ENCODE results near the gene CRYGN.

Gene CRYGN

GRCh38 chr7:151389096-151389767 lies 50.7 kb downstream of the CRYGN start:
- Histone ChIP-seq H3K27ac (ENCODE audit: low read length) (no peak overlapping the region), H3K4me2 (ENCODE audit: insufficient read depth, low read length) (no peak overlapping the region), H3K79me2 (ENCODE audit: insufficient read depth, low read length) (no peaks in the 10 kb centered on the region), H3K27me3 (ENCODE audit: insufficient read depth, low read length, poor library complexity) (no peaks in the 10 kb centered on the region), H3K9me3 (ENCODE audit: insufficient read depth, low read length, severe bottlenecking) (no peaks in the 10 kb centered on the region), H4K20me1 (ENCODE audit: insufficient read depth, low read length) (no peaks in the 10 kb centered on the region), H3K4me1 (ENCODE audit: insufficient read depth, low read length) (no peaks in the 10 kb centered on the region), H2AFZ (ENCODE audit: low read depth, low read length) (no peak overlapping the region), H3K9ac (ENCODE audit: low read depth, low read length) (no peak overlapping the region), H3K4me3 (ENCODE audit: low read depth in 1 of 2, low read length in 2 of 2) (no peak overlapping the region), H3K36me3 (ENCODE audit: insufficient read depth, low read length) (peaks cover 12% of the 10 kb centered on the region; the same call in 1 of the 2 replicates)
- DNase-seq (no peak), ATAC-seq (ENCODE audit: insufficient read depth, low read depth) (no peak)
- TF ChIP-seq EZH2 (IDR thresholded peaks at IDR 0.05; ENCODE audit: borderline replicate concordance, low read depth, low read length, severe bottlenecking): no peak
- no peak for TF ChIP-seq CTCF (IDR thresholded peaks at IDR 0.05; ENCODE audit: borderline replicate concordance, extremely low read depth, low read length, poor library complexity, severe bottlenecking)

DNA sequence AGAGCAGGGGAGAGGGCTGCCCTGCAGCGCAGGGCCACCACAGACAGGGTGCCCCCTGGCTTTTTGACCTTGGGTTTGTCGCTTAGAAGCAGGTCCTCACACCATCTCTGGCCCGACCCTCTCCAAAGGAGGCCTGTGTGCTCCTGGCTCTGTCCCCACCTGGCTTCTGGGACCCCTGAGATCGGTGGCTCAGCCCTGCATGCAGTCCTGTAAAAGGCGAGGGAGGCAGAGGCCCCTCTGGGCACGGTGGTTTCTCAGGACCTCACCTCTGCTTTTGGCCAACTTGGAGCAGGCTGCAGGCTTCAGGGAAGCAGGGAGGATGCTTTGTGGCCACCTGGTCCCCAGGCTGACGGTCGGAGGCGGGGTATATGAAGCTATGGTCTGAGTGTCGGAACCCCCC lies 51.5 kb downstream of the CRYGN start:
- no peaks in the 10 kb centered on the region for H3K79me2 ChIP-seq (ENCODE audit: insufficient read depth, low read length)
- TF ChIP-seq EZH2 (IDR thresholded peaks at IDR 0.05; ENCODE audit: borderline replicate concordance, low read depth, low read length, severe bottlenecking): no peak
- no peak for TF ChIP-seq CTCF (IDR thresholded peaks at IDR 0.05; ENCODE audit: borderline replicate concordance, extremely low read depth, low read length, poor library complexity, severe bottlenecking)

DNA sequence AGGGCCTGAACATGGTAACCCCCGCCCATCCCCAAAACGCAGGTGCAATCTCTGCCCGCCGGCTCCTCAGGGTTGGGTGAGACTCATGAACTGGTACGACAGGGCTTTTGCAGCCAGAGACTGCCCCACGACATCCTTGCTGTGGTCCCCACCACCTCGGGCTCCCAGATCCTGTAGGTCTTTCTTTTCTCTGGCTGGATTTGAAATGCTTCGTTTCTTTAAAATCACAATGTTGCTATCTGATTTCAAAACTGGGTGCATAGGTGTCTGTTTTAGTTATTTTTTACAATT lies 52.0 kb downstream of the CRYGN start:
- Histone ChIP-seq H3K27ac (ENCODE audit: low read length) (no peak overlapping the region), H3K36me3 (ENCODE audit: insufficient read depth, low read length) (peaks cover 9% of the 10 kb centered on the region; the same call in 1 of the 2 replicates), H4K20me1 (ENCODE audit: insufficient read depth, low read length) (no peaks in the 10 kb centered on the region), H3K27me3 (ENCODE audit: insufficient read depth, low read length, poor library complexity) (no peaks in the 10 kb centered on the region), H2AFZ (ENCODE audit: low read depth, low read length) (no peak overlapping the region), H3K4me2 (ENCODE audit: insufficient read depth, low read length) (no peak overlapping the region), H3K9me3 (ENCODE audit: insufficient read depth, low read length, severe bottlenecking) (no peaks in the 10 kb centered on the region), H3K4me3 (ENCODE audit: low read depth in 1 of 2, low read length in 2 of 2) (no peak overlapping the region), H3K79me2 (ENCODE audit: insufficient read depth, low read length) (no peaks in the 10 kb centered on the region), H3K9ac (ENCODE audit: low read depth, low read length) (no peak overlapping the region), H3K4me1 (ENCODE audit: insufficient read depth, low read length) (no peaks in the 10 kb centered on the region)
- ATAC-seq (ENCODE audit: insufficient read depth, low read depth) (no peak; the same call in 2 of the 3 replicates), DNase-seq (no peak)
- TF ChIP-seq EZH2 (IDR thresholded peaks at IDR 0.05; ENCODE audit: borderline replicate concordance, low read depth, low read length, severe bottlenecking) (no peak), CTCF (IDR thresholded peaks at IDR 0.05; ENCODE audit: borderline replicate concordance, extremely low read depth, low read length, poor library complexity, severe bottlenecking) (no peak)

More for the DNA sequence above, 51.5 kb downstream of the CRYGN start:
- H3K4me2 ChIP-seq (ENCODE audit: insufficient read depth, low read length): no peak overlapping the region
- H2AFZ ChIP-seq (ENCODE audit: low read depth, low read length): no peak overlapping the region
- no peak overlapping the region for H3K4me3 ChIP-seq (ENCODE audit: low read depth in 1 of 2, low read length in 2 of 2)
- H3K27me3 ChIP-seq (ENCODE audit: insufficient read depth, low read length, poor library complexity): no peaks in the 10 kb centered on the region
- H3K9ac ChIP-seq (ENCODE audit: low read depth, low read length): no peak overlapping the region
- no peaks in the 10 kb centered on the region for H4K20me1 ChIP-seq (ENCODE audit: insufficient read depth, low read length)
- ATAC-seq (ENCODE audit: insufficient read depth, low read depth) (no peak), DNase-seq (no peak)
- H3K36me3 ChIP-seq (ENCODE audit: insufficient read depth, low read length): peaks cover 12% of the 10 kb centered on the region; the same call in 1 of the 2 replicates
- no peaks in the 10 kb centered on the region for H3K9me3 ChIP-seq (ENCODE audit: insufficient read depth, low read length, severe bottlenecking)
- H3K4me1 ChIP-seq (ENCODE audit: insufficient read depth, low read length): no peaks in the 10 kb centered on the region
- H3K27ac ChIP-seq (ENCODE audit: low read length): no peak overlapping the region

All from DND-41 (cell line).